IMR-90 (cell line): ENCODE results near the gene ARID5A. TPM values are rescaled to one million over a fixed set of nuclear protein-coding genes. Genes with fewer than 3 reads are reported as not detected.

Experiments
- ATAC-seq: fragments of 200-7000 bp; cut with Tn5 transposase; 2 replicates; pipeline ENCODE4 v1.9.1; 2020; ENCODE audit warnings: low read depth, mild to moderate bottlenecking, moderate library complexity
- BruUV-seq: library from RNA; stranded (reverse); fragments of 400-500 nt; replicated peaks from 2 replicates; lab custom pipeline; 2021; lab: Mats Ljungman, UMichigan
- CTCF ChIA-PET: fragments of 300-600 bp; formaldehyde crosslinking; extraction: SDS; loops from one replicate; lab custom pipeline; 2021; ENCODE audit warnings: antibody characterized with exemption; lab: Yijun Ruan, JAX
- POLR2A ChIA-PET: fragments of 300-600 bp; sonication (Branson Sonifier 250); formaldehyde crosslinking; loops from one replicate; lab custom pipeline; 2022; ENCODE audit warnings: antibody characterized with exemption; ENCODE audit not compliant: unreplicated experiment; lab: Charles Lee
- DNase-seq: peaks from one replicate; pipeline ENCODE4 v3.0.0; 2013
- H2AFZ ChIP-seq: replicated peaks from 2 replicates; pipeline ENCODE3; 2013; ENCODE audit warnings: low read length, mild to moderate bottlenecking; ENCODE audit not compliant: poor library complexity
- H2AK5ac ChIP-seq: 2 replicates; pipeline ENCODE4 v1.6.1; 2013; ENCODE audit warnings: low read depth, low read length, inconsistent platforms
- H2AK9ac ChIP-seq: replicated peaks from 2 replicates; pipeline ENCODE3; 2013; ENCODE audit warnings: mild to moderate bottlenecking, low read depth, low read length, moderate library complexity; ENCODE audit not compliant: poor library complexity
- H2BK120ac ChIP-seq: 2 replicates; pipeline ENCODE4 v1.6.1; 2013; ENCODE audit warnings: low read depth, low read length, inconsistent platforms
- H2BK15ac ChIP-seq: 3 replicates; pipeline ENCODE4 v1.6.1; 2013; ENCODE audit warnings: low read depth, low read length, inconsistent platforms
- H2BK20ac ChIP-seq: 2 replicates; pipeline ENCODE4 v1.6.1; 2013; ENCODE audit warnings: low read depth, mild to moderate bottlenecking, inconsistent platforms, low read length, moderate library complexity
- H2BK5ac ChIP-seq: 2 replicates; pipeline ENCODE4 v1.6.1; 2013; ENCODE audit warnings: mild to moderate bottlenecking, low read depth, low read length, inconsistent platforms; ENCODE audit not compliant: poor library complexity, severe bottlenecking
- H3K14ac ChIP-seq: replicated peaks from 2 replicates; pipeline ENCODE4 v1.6.1; 2013; ENCODE audit warnings: low read depth, low read length, inconsistent platforms
- H3K18ac ChIP-seq: 2 replicates; pipeline ENCODE4 v1.6.1; 2013; ENCODE audit warnings: low read depth, low read length, control low read depth
- H3K23ac ChIP-seq: 2 replicates; pipeline ENCODE4 v1.6.1; 2013; ENCODE audit warnings: low read depth, low read length, inconsistent platforms
- H3K27ac ChIP-seq: 2 replicates; pipeline ENCODE4 v1.5.1; 2013; ENCODE audit warnings: mild to moderate bottlenecking, control low read depth, low read length; ENCODE audit not compliant: insufficient read depth
- H3K27me3 ChIP-seq: 2 replicates; pipeline ENCODE4 v1.6.1; 2013; ENCODE audit warnings: low read length; ENCODE audit not compliant: control insufficient read depth, insufficient read depth
- H3K36me3 ChIP-seq: 2 replicates; pipeline ENCODE4 v1.6.1; 2013; ENCODE audit warnings: low read length, mixed read lengths; ENCODE audit not compliant: control insufficient read depth, insufficient read depth
- H3K4ac ChIP-seq: 2 replicates; pipeline ENCODE4 v1.6.1; 2013; ENCODE audit warnings: low read depth, low read length, inconsistent platforms
- H3K4me1 ChIP-seq: 2 replicates; pipeline ENCODE4 v1.6.1; 2013; ENCODE audit warnings: low read length, mixed read lengths; ENCODE audit not compliant: control insufficient read depth, insufficient read depth
- H3K4me2 ChIP-seq: 2 replicates; pipeline ENCODE4 v1.6.1; 2013; ENCODE audit warnings: low read depth, mild to moderate bottlenecking, control low read depth, low read length, moderate library complexity
- H3K4me3 ChIP-seq: 2 replicates; pipeline ENCODE4 v1.5.1; 2013; ENCODE audit warnings: low read depth, mild to moderate bottlenecking, control low read depth, low read length, moderate library complexity; ENCODE audit not compliant: insufficient read depth
- H3K56ac ChIP-seq: 2 replicates; pipeline ENCODE4 v1.6.1; 2013; ENCODE audit warnings: low read length, inconsistent platforms; ENCODE audit not compliant: insufficient read depth; ENCODE audit errors: extremely low read depth
- H3K79me1 ChIP-seq, 2 experiments: 2 replicates each; pipeline ENCODE4 v1.6.1; 2013; ENCODE audit warnings: low read length in 2 of 2, inconsistent platforms in 1 of 2, low read depth in 1 of 2
- H3K9ac ChIP-seq: 2 replicates; pipeline ENCODE4 v1.6.1; 2013; ENCODE audit warnings: low read depth, low read length, control low read depth
- H3K9me1 ChIP-seq: 2 replicates; pipeline ENCODE4 v1.6.1; 2013; ENCODE audit warnings: low read length, inconsistent platforms; ENCODE audit not compliant: insufficient read depth
- H3K9me3 ChIP-seq: 2 replicates; pipeline ENCODE4 v1.6.1; 2013; ENCODE audit warnings: low read length; ENCODE audit not compliant: control insufficient read depth, insufficient read depth
- H4K20me1 ChIP-seq: 2 replicates; pipeline ENCODE4 v1.6.1; 2013; ENCODE audit warnings: low read length, inconsistent platforms; ENCODE audit not compliant: insufficient read depth
- H4K5ac ChIP-seq: 2 replicates; pipeline ENCODE4 v1.6.1; 2013; ENCODE audit warnings: mild to moderate bottlenecking, low read depth, low read length, control low read depth
- H4K8ac ChIP-seq, 2 experiments: 2 replicates each; pipeline ENCODE4 v1.6.1; 2013; ENCODE audit warnings: low read depth in 2 of 2, low read length in 2 of 2, control low read depth in 1 of 2, inconsistent platforms in 1 of 2
- H4K91ac ChIP-seq: 2 replicates; pipeline ENCODE4 v1.6.1; 2013; ENCODE audit warnings: low read depth, low read length, inconsistent platforms; ENCODE audit not compliant: insufficient read depth
- MAFK ChIP-seq: IDR thresholded peaks from 2 replicates; pipeline ENCODE4 v1.6.1; 2012; ENCODE audit warnings: low read depth, low read length, improper control_type of control experiment
- WGBS, 2 experiments: methylation state at CpG; one replicate each; pipeline versions ENCODE4 v1.1.5 to v1.1.7; 2013; ENCODE audit warnings: missing lambda C conversion rate in 2 of 2; ENCODE audit not compliant: insufficient read length in 1 of 2; ENCODE audit errors: extremely low coverage in 2 of 2; 5-methylcytosine and 5-hydroxymethylcytosine counted together
- dilution Hi-C: fragments of 300-500 bp; cut with HindIII; formaldehyde crosslinking; loops from one replicate; pipeline ENCODE4 v1.14.3; 2018; ENCODE audit warnings: low sequenced_read_pairs; ENCODE audit not compliant: unreplicated experiment
- in situ Hi-C: fragments of 300-500 bp; cut with MboI; formaldehyde crosslinking; loops from 3 replicates; pipeline ENCODE4 v1.14.3; 2019; ENCODE audit warnings: low sequenced_read_pairs, inconsistent platforms, mixed read lengths
- intact Hi-C: fragments of 100-400 bp; cut with micrococcal nuclease; formaldehyde crosslinking; loops from 2 replicates; pipeline ENCODE4 v1.10.0; 2022
- polyA plus RNA-seq, 3 experiments: library from polyadenylated mRNA; depleted of rRNA; stranded (reverse); fragments of >200 nt; gene quantifications; 2 replicates each; pipeline ENCODE4 v1.2.3, GENCODE V29; 2012; ENCODE audit warnings: low replicate concordance in 1 of 3
- total RNA-seq: library from RNA; depleted of rRNA; stranded (reverse); fragments of >200 nt; gene quantifications from 2 replicates; pipeline ENCODE4 v1.2.3, GENCODE V29; 2012

Gene ARID5A
- total and polyA plus RNA-seq, 2 of the 4 experiments (the other 2 are of a cell fraction) = 2.3 to 6.7 TPM

GRCh38 chr2:96551605-96552314 lies 15.2 kb downstream of the ARID5A start:
- Histone ChIP-seq H3K4me3 (no peak overlapping the region), H2BK15ac (no peak overlapping the region), H3K4me1 (peaks cover 5% of the 10 kb centered on the region; the same call in 1 of the 2 replicates), H2BK20ac (no peak overlapping the region), H3K56ac (no peak overlapping the region), H3K18ac (no peak overlapping the region), H3K23ac (no peak overlapping the region), H3K4ac (no peak overlapping the region), H3K9me1 (peaks cover 3% of the 10 kb centered on the region; the same call in 1 of the 2 replicates), H3K9ac (no peak overlapping the region), H2AK5ac (no peak overlapping the region), H4K20me1 (peaks cover 8% of the 10 kb centered on the region), H3K27ac (no peak overlapping the region), H2AK9ac (no peak overlapping the region), H2BK5ac (no peak overlapping the region), H4K8ac (no peak overlapping the region), H3K79me1 (peaks cover 0 to 9% of the 10 kb centered on the region in 2 experiments; a peak in 1 of 4 replicates), H2BK120ac (no peak overlapping the region), H2AFZ (no peak overlapping the region), H4K91ac (no peak overlapping the region), H3K14ac (no peak overlapping the region), H3K36me3 (peaks cover 25% of the 10 kb centered on the region), H3K4me2 (no peak overlapping the region), H3K9me3 (0 out of 2 replicates have a peak, but pooled peaks cover under 1% of the 10 kb centered on the region), H4K5ac (no peak overlapping the region), H3K27me3 (no peaks in the 10 kb centered on the region)
- CTCF ChIA-PET = no interaction called here
- dilution Hi-C loops (no loop called here), intact Hi-C loops (no loop called here), in situ Hi-C loops (no loop called here)
- BruUV-seq = no TSS peak
- ATAC-seq (no peak), DNase-seq (no peak)
- WGBS, 2 experiments = 100% methylated on average over 5 of the region's 25 CpGs; no CpG with 5 or more reads in 1 of the 2 experiments
- no peak for TF ChIP-seq MAFK
- POLR2A ChIA-PET = no interaction called here
